ENCODE data around the gene RGL3. TPM values are rescaled to one million over a fixed set of nuclear protein-coding genes. Genes with fewer than 3 reads are reported as not detected.

Gene RGL3

DNA sequence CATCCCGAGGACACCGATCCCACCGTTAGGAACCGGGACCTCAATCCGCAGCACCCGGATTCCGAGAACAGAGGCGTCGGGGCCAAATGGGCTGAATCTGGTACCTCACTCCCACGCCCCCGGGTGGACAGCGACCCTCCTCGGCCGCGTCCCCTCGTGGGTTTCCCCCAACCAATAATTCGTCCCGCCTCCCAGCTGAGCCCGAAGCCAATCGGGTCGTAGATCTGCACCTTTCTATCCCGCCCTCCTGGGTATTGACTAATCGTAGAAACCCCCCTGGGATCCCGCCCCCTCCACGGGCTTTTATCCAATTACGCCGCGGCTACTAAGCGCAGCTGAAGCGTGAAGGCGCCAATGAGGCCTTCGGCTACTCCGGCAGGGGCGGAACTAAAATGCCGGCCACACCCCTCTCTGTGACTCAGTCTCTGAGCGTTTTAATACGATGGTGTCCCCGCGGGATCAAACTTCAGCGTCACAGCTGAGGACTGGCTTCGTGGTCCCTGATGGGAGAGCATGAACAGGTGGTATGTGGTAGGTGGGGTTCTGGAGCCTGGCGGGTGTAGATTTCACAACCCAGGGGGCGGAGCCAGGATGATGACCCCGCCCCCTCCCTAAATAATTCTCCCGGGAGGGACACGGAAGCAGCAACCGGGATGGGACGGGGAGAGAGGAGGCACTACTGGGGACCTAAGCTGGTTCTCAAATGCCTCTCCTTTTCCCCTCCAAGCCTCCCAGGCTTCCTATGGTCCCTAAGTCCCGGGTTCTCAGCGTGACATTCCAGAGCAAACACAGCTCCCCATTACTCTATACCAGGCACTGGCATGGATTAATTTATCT, 72.8 kb downstream of the RGL3 start, which contains the start of the genes CCDC159 and TMEM205:
Gene CCDC159 (plus strand): TSS at position 416 of the 837 bp plus-strand sequence. CDS start 88 bp downstream, at position 504.
Gene TMEM205 (minus strand): TSS at position 165 of the 837 bp plus-strand sequence. CDS start 649 bp downstream, outside the sequence.
- Histone ChIP-seq H4K91ac (ENCODE audit: low read depth, low read length, poor library complexity) (no peak within 1 kb of the TSS), H3K14ac (ENCODE audit: low read length) (no peak within 1 kb of the TSS), H3K23ac (ENCODE audit: low read depth, low read length, poor library complexity) (no peak within 1 kb of the TSS), H2AK5ac (ENCODE audit: low read depth, low read length) (no peak within 1 kb of the TSS), H3K9me3 (replicated peaks in 1 of 2; ENCODE audit: control insufficient read depth in 2 of 2, insufficient read depth in 1 of 2, low read depth in 1 of 2, low read length in 2 of 2) (peaks cover 8 to 12% of the 10 kb centered on the region in 2 donors), H3K9ac (ENCODE audit: low read depth, low read length, poor library complexity) (peak within 1 kb of the TSS; percentile 77), H3K79me1 (ENCODE audit: low read depth, low read length) (no peaks in the 10 kb centered on the region), H2BK120ac (ENCODE audit: low read depth, low read length) (no peak within 1 kb of the TSS), H2BK12ac (ENCODE audit: low read length) (peak within 1 kb of the TSS; percentile 50), H2BK15ac (ENCODE audit: low read length) (no peak within 1 kb of the TSS), H3K4me2 (ENCODE audit: insufficient read depth, low read length, poor library complexity, severe bottlenecking) (peak within 1 kb of the TSS; percentile 56), H3K4ac (ENCODE audit: low read length) (no peak within 1 kb of the TSS), H3K4me3 (ENCODE audit: low read length in 2 of 2) (peak within 1 kb of the TSS; percentile 58 to 89), H3K27ac (replicated peaks; ENCODE audit: low read length) (peak within 1 kb of the TSS; percentile 64), H3K4me1 (ENCODE audit: control insufficient read depth in 2 of 2, insufficient read depth in 1 of 2, low read depth in 1 of 2, low read length in 2 of 2) (peaks cover 8 to 9% of the 10 kb centered on the region in 2 donors), H3K36me3 (replicated peaks in 1 of 2; ENCODE audit: control insufficient read depth in 2 of 2, insufficient read depth in 2 of 2, low read length in 2 of 2) (peaks cover 2 to 5% of the 10 kb centered on the region in 2 donors), H2AFZ (ENCODE audit: low read length) (peak within 1 kb of the TSS; percentile 89), H4K8ac (ENCODE audit: low read depth, low read length) (no peak within 1 kb of the TSS), H2BK5ac (ENCODE audit: low read length) (no peak within 1 kb of the TSS), H3K18ac (ENCODE audit: low read length) (peak within 1 kb of the TSS; percentile 93), H3K27me3 (ENCODE audit: control insufficient read depth in 3 of 3, insufficient read depth in 3 of 3, low read depth in 1 of 3, low read length in 3 of 3) (no peaks in the 10 kb centered on the region)
- no CpG with 5 or more reads among the region's 50 CpGs for WGBS, 2 donors (ENCODE audit: extremely low coverage in 2 of 2, insufficient read length in 2 of 2, insufficient replicate concordance in 1 of 2)
- DNase-seq (ENCODE audit: low spot score) = peak; percentile 98

DNA sequence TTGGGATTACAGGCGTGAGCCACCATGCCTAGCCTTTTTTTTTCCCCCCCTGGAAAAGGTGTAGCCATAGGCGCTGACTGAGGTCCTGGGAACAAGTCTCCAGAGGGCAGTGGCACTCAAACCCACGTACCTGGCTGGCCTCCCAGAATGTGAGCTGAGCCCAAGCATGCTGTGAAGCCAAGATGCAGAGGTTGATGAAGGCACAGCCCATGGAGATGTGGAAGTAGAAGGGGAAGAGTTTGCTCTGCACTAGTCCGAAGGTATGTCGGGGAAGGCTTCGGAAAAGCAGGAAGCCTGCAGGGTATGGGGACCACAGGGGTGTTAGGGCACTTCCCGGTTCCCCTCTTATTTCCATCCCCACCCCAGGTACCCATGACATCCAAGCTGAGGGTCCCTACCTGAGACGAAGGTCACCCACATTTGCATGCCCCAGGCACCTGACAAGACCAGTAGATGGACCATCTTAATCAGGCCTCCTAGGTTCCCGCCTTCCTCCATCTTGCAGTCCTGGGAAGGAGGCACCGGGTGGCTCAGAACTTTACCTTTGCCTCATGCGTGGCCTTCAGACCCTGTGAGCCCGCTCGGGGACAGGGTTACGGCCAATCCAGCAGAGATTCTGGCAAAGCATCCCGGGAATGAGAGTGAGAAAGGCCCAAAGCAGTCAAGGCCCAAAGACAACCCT, 73.9 kb downstream of the RGL3 start:
- Histone ChIP-seq H3K79me1 (ENCODE audit: low read depth, low read length) (no peaks in the 10 kb centered on the region), H3K27ac (replicated peaks; ENCODE audit: low read length) (no peak overlapping the region), H3K9ac (ENCODE audit: low read depth, low read length, poor library complexity) (peak overlapping the region; percentile 75), H3K4me2 (ENCODE audit: insufficient read depth, low read length, poor library complexity, severe bottlenecking) (peak overlapping the region; percentile 55), H3K4me1 (ENCODE audit: control insufficient read depth in 2 of 2, insufficient read depth in 1 of 2, low read depth in 1 of 2, low read length in 2 of 2) (peaks cover 8 to 9% of the 10 kb centered on the region in 2 donors), H3K23ac (ENCODE audit: low read depth, low read length, poor library complexity) (no peak overlapping the region), H3K4me3 (ENCODE audit: low read length in 2 of 2) (peak overlapping the region; percentile 58 to 89), H2AK5ac (ENCODE audit: low read depth, low read length) (no peak overlapping the region), H4K91ac (ENCODE audit: low read depth, low read length, poor library complexity) (no peak overlapping the region), H3K18ac (ENCODE audit: low read length) (no peak overlapping the region), H3K36me3 (replicated peaks in 1 of 2; ENCODE audit: control insufficient read depth in 2 of 2, insufficient read depth in 2 of 2, low read length in 2 of 2) (peaks cover 3 to 6% of the 10 kb centered on the region in 2 donors), H4K8ac (ENCODE audit: low read depth, low read length) (no peak overlapping the region), H3K14ac (ENCODE audit: low read length) (no peak overlapping the region), H2BK120ac (ENCODE audit: low read depth, low read length) (no peak overlapping the region), H2AFZ (ENCODE audit: low read length) (peak overlapping the region; percentile 89), H3K9me3 (replicated peaks in 1 of 2; ENCODE audit: control insufficient read depth in 2 of 2, insufficient read depth in 1 of 2, low read depth in 1 of 2, low read length in 2 of 2) (peaks cover 8 to 12% of the 10 kb centered on the region in 2 donors), H2BK5ac (ENCODE audit: low read length) (no peak overlapping the region), H2BK15ac (ENCODE audit: low read length) (no peak overlapping the region), H3K4ac (ENCODE audit: low read length) (no peak overlapping the region), H3K27me3 (ENCODE audit: control insufficient read depth in 3 of 3, insufficient read depth in 3 of 3, low read depth in 1 of 3, low read length in 3 of 3) (no peaks in the 10 kb centered on the region), H2BK12ac (ENCODE audit: low read length) (peak overlapping the region; percentile 50)
- WGBS, 2 donors (ENCODE audit: extremely low coverage in 2 of 2, insufficient read length in 2 of 2, insufficient replicate concordance in 1 of 2) = no CpG with 5 or more reads among the region's 15 CpGs
- no peak for DNase-seq (ENCODE audit: low spot score)

Small RNA genes within 50 kb of the gene (small RNA-seq; reads per million reads assigned to genes)
- not detected for gene RF00019 (ENCODE audit: insufficient read depth)

Measured in neuronal stem cell (in vitro differentiated cells).